ENCODE measurements around the gene ACSS2. TPM values are rescaled to one million over a fixed set of nuclear protein-coding genes. Genes with fewer than 3 reads are reported as not detected.

Gene ACSS2
- total RNA-seq, 2 donors from 2014 or later, result 17.0 to 34.2 TPM

- Mint-ChIP-seq H3K4me1 (peaks cover 9% of the 10 kb centered on the region), H3K4me3 (no peak overlapping the region), H3K9me3 (no peaks in the 10 kb centered on the region), H3K36me3 (ENCODE audit: low read depth) (no peaks in the 10 kb centered on the region), H3K27ac (no peak overlapping the region), H3K27me3 (ENCODE audit: insufficient read depth) (peaks cover 13% of the 10 kb centered on the region)
- 90 to 93% methylated on average over 7 of the region's 7 CpGs for WGBS, 2 experiments (ENCODE audit: insufficient coverage in 1 of 2, insufficient read length in 1 of 2)
- Histone ChIP-seq H3K4me3 (ENCODE audit: low read length) (no peak overlapping the region), H3K4me1 (ENCODE audit: control insufficient read depth, insufficient read depth, low read length) (peaks cover 4% of the 10 kb centered on the region), H3K36me3 (ENCODE audit: control insufficient read depth, insufficient read depth, low read length) (no peaks in the 10 kb centered on the region), H3K27me3 (ENCODE audit: control insufficient read depth, insufficient read depth, low read length, poor library complexity, severe bottlenecking) (no peaks in the 10 kb centered on the region), H3K27ac (ENCODE audit: low read depth, low read length) (no peak overlapping the region), H3K9ac (ENCODE audit: extremely low read depth, low read length, poor library complexity, severe bottlenecking) (no peak overlapping the region), H3K9me3 (ENCODE audit: control insufficient read depth, low read length) (no peaks in the 10 kb centered on the region)
- no peak for DNase-seq
- TF ChIP-seq CTCF (conservative IDR thresholded peaks at IDR 0.05), result no peak
Observed at GRCh38 chr20:34968042-34968775, 91.8 kb downstream of the ACSS2 start.

GRCh38 chr20:34970193-34970840 lies 93.9 kb downstream of the ACSS2 start:
- Histone ChIP-seq H3K4me1 (ENCODE audit: control insufficient read depth, insufficient read depth, low read length) (peaks cover 6% of the 10 kb centered on the region), H3K4me3 (ENCODE audit: low read length) (no peak overlapping the region), H3K27me3 (ENCODE audit: control insufficient read depth, insufficient read depth, low read length, poor library complexity, severe bottlenecking) (no peaks in the 10 kb centered on the region), H3K9ac (ENCODE audit: extremely low read depth, low read length, poor library complexity, severe bottlenecking) (no peak overlapping the region), H3K9me3 (ENCODE audit: control insufficient read depth, low read length) (no peaks in the 10 kb centered on the region), H3K27ac (ENCODE audit: low read depth, low read length) (no peak overlapping the region), H3K36me3 (ENCODE audit: control insufficient read depth, insufficient read depth, low read length) (no peaks in the 10 kb centered on the region)
- peaks cover 19% of the 10 kb centered on the region for H3K27me3 Mint-ChIP-seq (ENCODE audit: insufficient read depth)
- H3K36me3 Mint-ChIP-seq (ENCODE audit: low read depth), result no peaks in the 10 kb centered on the region
- TF ChIP-seq CTCF (conservative IDR thresholded peaks at IDR 0.05), result no peak
- H3K27ac Mint-ChIP-seq, result no peak overlapping the region
- no peak overlapping the region for H3K4me3 Mint-ChIP-seq
- DNase-seq, result no peak
- no peaks in the 10 kb centered on the region for H3K9me3 Mint-ChIP-seq
- peaks cover 17% of the 10 kb centered on the region for H3K4me1 Mint-ChIP-seq
- WGBS, 2 experiments (ENCODE audit: insufficient coverage in 1 of 2, insufficient read length in 1 of 2), result 91 to 94% methylated on average over 7 of the region's 7 CpGs

GRCh38 chr20:34970846-34971560 lies 94.6 kb downstream of the ACSS2 start:
- Histone ChIP-seq H3K9me3 (ENCODE audit: control insufficient read depth, low read length) (no peaks in the 10 kb centered on the region), H3K36me3 (ENCODE audit: control insufficient read depth, insufficient read depth, low read length) (no peaks in the 10 kb centered on the region), H3K4me1 (ENCODE audit: control insufficient read depth, insufficient read depth, low read length) (peaks cover 6% of the 10 kb centered on the region), H3K27ac (ENCODE audit: low read depth, low read length) (no peak overlapping the region), H3K4me3 (ENCODE audit: low read length) (no peak overlapping the region), H3K9ac (ENCODE audit: extremely low read depth, low read length, poor library complexity, severe bottlenecking) (no peak overlapping the region), H3K27me3 (ENCODE audit: control insufficient read depth, insufficient read depth, low read length, poor library complexity, severe bottlenecking) (no peaks in the 10 kb centered on the region)
- H3K36me3 Mint-ChIP-seq (ENCODE audit: low read depth), result no peaks in the 10 kb centered on the region
- H3K27ac Mint-ChIP-seq, result no peak overlapping the region
- 93 to 95% methylated on average over 8 to 9 of the region's 9 CpGs for WGBS, 2 experiments (ENCODE audit: insufficient coverage in 1 of 2, insufficient read length in 1 of 2)
- H3K9me3 Mint-ChIP-seq, result no peaks in the 10 kb centered on the region
- H3K4me1 Mint-ChIP-seq, result peaks cover 17% of the 10 kb centered on the region
- peaks cover 26% of the 10 kb centered on the region for H3K27me3 Mint-ChIP-seq (ENCODE audit: insufficient read depth)
- no peak for TF ChIP-seq CTCF (conservative IDR thresholded peaks at IDR 0.05)
- no peak for DNase-seq
- no peak overlapping the region for H3K4me3 Mint-ChIP-seq

All from endodermal cell (in vitro differentiated cells).